ENCODE measurements around the gene GRIP2. TPM values are rescaled to one million over a fixed set of nuclear protein-coding genes. Genes with fewer than 3 reads are reported as not detected.

The GRIP2 gene
- total RNA-seq, 2 experiments from 2014 or later, result not detected

DNA sequence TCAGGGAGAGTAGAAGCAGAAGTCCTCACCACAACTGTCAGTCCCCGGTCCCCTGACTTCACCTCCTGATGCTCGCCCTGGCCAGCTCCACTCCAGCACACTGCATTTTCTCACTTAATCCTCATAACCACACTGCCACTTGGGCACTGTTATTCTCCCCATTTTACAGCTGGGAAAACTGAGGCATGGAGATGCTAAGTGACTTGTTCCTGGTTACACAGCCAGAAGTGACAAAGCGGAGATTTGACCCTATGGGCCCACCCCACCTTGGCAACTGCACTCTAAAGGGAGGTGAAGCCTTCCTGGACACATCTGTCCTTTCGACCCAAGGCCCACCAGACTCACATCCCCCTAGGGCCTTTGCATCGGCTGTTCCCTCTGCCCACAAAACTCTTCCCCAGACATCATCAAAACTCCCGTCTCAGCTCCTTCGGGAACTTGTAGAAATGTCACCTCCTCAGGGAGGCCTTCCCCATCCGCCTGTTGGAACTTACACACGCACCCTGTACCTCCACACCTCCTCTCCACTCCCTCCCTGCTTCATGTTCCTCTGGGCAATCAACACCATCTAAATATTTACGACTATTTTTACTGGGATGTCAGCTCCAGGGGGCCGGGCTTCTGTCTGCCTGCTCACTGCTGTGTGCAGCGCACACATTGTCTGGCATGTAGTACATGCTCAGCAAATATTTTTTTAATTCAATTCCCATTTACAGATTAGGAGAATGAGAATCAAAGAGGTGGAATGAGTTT lies 3.1 kb downstream of the GRIP2 start:
- Mint-ChIP-seq H3K9me3 (no peaks in the 10 kb centered on the region), H3K4me3 (no peak overlapping the region), H3K27ac (no peak overlapping the region), H3K27me3 (no peaks in the 10 kb centered on the region), H3K4me1 (ENCODE audit: low read depth) (no peaks in the 10 kb centered on the region), H3K36me3 (ENCODE audit: low read depth) (no peaks in the 10 kb centered on the region)
- no peak for TF ChIP-seq CTCF (IDR thresholded peaks at IDR 0.05)
- ATAC-seq (no peak), DNase-seq (no peak)
- ChIA-PET POLR2A (interaction anchor here (1.2 kb wide), 1 partner anchor 10 kb away, joined by 4 read pairs; no protein-coding TSS in a partner anchor), CTCF (no interaction called here)
- intact Hi-C loops (cut with micrococcal nuclease), result no loop called here

GRCh38 chr3:14536055-14536815 lies 3.9 kb downstream of the GRIP2 start:
- POLR2A ChIA-PET, result interaction anchor here (1.2 kb wide), 1 partner anchor 11 kb away, joined by 4 read pairs; no protein-coding TSS in a partner anchor
- CTCF ChIA-PET, result no interaction called here
- DNase-seq (no peak), ATAC-seq (no peak)
- no peaks in the 10 kb centered on the region for H3K9me3 Mint-ChIP-seq
- no peaks in the 10 kb centered on the region for H3K36me3 Mint-ChIP-seq (ENCODE audit: low read depth)
- H3K4me1 Mint-ChIP-seq (ENCODE audit: low read depth), result no peaks in the 10 kb centered on the region
- H3K4me3 Mint-ChIP-seq, result no peak overlapping the region
- H3K27me3 Mint-ChIP-seq, result no peaks in the 10 kb centered on the region
- no peak for TF ChIP-seq CTCF (IDR thresholded peaks at IDR 0.05)
- intact Hi-C loops (cut with micrococcal nuclease), result no loop called here
- H3K27ac Mint-ChIP-seq, result no peak overlapping the region

DNA sequence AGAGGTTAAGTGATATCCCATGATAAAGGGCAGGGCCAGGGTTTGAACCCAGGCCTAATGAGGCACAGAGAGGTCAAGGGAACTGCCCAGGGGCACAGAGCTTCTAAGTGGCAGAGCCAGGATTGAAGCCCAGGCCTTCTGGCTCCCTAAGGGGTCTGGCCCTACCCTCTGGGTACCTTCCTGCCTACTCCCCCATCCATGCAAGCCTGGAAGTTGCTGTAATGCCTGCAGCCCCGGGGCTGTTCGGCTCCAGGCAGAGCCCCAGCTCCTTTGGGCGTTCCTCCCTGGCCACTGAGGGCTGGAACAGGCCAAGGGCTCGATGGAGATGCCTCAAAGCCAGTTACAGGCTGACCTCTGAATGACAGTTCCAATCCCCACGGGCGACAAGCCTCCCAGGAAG lies 4.5 kb downstream of the GRIP2 start:
- H3K9me3 Mint-ChIP-seq, result no peaks in the 10 kb centered on the region
- POLR2A ChIA-PET, result no interaction called here
- no peak overlapping the region for H3K27ac Mint-ChIP-seq
- TF ChIP-seq CTCF (IDR thresholded peaks at IDR 0.05), result no peak
- CTCF ChIA-PET, result no interaction called here
- H3K4me1 Mint-ChIP-seq (ENCODE audit: low read depth), result no peaks in the 10 kb centered on the region
- no peak overlapping the region for H3K4me3 Mint-ChIP-seq
- intact Hi-C loops (cut with micrococcal nuclease), result no loop called here
- ATAC-seq (no peak), DNase-seq (no peak)
- H3K36me3 Mint-ChIP-seq (ENCODE audit: low read depth), result no peaks in the 10 kb centered on the region
- H3K27me3 Mint-ChIP-seq, result no peaks in the 10 kb centered on the region

DNA sequence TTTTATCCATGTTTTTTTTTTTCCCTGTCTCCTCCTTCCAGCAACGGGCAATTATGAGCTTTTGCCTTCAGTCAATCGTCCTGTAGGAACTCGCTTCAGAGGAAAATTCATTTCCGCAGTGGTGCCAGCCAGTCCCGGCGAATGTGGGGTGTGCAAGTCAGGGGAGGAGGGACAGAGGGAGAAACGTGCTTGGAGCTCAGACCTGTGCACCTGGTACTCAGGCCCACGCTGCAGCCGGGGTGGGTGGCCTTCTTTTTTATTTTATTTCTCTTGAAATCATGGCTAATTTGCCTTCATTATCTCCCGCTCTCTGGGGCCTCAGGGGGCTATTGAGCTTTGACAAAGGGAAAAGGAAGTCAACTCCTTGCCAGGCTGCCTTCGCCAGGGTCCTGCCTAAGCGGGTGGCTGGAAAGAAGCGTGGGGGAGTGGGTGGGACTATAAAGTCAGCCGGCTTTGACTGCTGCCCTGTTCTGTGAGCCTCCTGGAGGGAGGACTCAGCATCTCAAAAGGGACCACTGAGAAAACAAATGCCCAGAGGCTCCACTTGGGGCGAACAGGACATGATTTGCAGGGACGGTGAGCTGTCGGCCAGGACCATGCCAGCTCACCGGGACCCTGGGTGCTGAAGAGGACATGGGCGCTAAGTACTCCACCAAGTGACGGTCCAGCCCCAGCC lies 5.5 kb downstream of the GRIP2 start:
- H3K27ac Mint-ChIP-seq, result no peak overlapping the region
- no peaks in the 10 kb centered on the region for H3K4me1 Mint-ChIP-seq (ENCODE audit: low read depth)
- H3K9me3 Mint-ChIP-seq, result no peaks in the 10 kb centered on the region
- no peaks in the 10 kb centered on the region for H3K36me3 Mint-ChIP-seq (ENCODE audit: low read depth)
- TF ChIP-seq CTCF (IDR thresholded peaks at IDR 0.05), result no peak
- CTCF ChIA-PET, result no interaction called here
- H3K27me3 Mint-ChIP-seq, result no peaks in the 10 kb centered on the region
- H3K4me3 Mint-ChIP-seq, result no peak overlapping the region
- intact Hi-C loops (cut with micrococcal nuclease), result no loop called here
- POLR2A ChIA-PET, result interaction anchor here (0.6 kb wide), 1 partner anchor 70 kb away, joined by 3 read pairs; no protein-coding TSS in a partner anchor
- DNase-seq, result no peak
- ATAC-seq, result no peak

Data from activated CD8-positive, alpha-beta T cell treated with anti-CD3 and anti-CD28 coated beads for 36 hours (primary cell).